SW480 (cell line): ENCODE results near the gene SLC9A2.
A peak's percentile ranks its signal among the peaks of the same experiment; 100 is the strongest.

ENCODE experiments used
- DNase-seq: peaks from one replicate; pipeline ENCODE4 v3.0.0-alpha.2; 2016; ENCODE audit warnings: low spot score

Gene SLC9A2

GRCh38 chr2:102620332-102620731, 979 bp downstream of the SLC9A2 start:
- peak; percentile 53 for DNase-seq

DNA sequence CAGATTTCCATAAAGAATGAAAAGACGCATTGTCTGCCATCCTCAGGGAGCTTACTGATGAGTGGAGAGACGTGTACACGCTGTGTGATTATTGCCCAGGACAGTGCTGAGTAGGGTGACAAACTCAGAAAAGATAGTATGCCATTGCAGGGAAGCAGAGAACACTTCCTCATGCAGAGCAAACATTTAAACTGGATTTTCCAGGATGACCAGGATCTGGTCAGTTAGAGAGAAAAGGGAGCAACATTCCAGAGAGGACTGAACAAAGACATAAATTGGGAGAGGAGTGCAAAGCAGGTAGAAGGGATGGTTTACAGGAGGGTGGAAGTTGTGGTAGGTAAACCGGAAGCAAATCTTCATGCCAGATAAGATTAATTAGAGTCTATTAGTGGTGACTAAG, 2.3 kb downstream of the SLC9A2 start:
- DNase-seq = no peak

DNA sequence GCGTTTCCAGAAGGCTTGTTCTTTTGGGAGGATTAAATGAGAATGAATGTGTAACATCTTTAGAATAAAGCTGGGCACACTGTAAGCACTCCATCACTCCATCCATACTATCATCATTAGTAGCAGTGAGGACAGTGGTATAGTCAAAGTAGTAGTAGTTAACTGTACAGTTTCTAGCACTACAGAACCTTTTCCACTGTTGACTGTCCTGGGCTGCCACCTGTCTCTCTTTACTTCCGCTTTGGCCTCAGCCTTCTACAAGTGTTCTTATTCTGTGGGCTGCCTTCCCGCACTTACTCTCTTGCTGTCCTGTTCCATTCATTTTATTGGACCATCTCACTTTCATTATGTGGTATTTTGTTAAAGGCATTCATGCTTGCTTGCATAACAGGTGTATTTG, 3.3 kb downstream of the SLC9A2 start:
- no peak for DNase-seq

- no peak for DNase-seq
These were observed 11.1 kb downstream of the SLC9A2 start for GRCh38 chr2:102630458-102630857.

DNA sequence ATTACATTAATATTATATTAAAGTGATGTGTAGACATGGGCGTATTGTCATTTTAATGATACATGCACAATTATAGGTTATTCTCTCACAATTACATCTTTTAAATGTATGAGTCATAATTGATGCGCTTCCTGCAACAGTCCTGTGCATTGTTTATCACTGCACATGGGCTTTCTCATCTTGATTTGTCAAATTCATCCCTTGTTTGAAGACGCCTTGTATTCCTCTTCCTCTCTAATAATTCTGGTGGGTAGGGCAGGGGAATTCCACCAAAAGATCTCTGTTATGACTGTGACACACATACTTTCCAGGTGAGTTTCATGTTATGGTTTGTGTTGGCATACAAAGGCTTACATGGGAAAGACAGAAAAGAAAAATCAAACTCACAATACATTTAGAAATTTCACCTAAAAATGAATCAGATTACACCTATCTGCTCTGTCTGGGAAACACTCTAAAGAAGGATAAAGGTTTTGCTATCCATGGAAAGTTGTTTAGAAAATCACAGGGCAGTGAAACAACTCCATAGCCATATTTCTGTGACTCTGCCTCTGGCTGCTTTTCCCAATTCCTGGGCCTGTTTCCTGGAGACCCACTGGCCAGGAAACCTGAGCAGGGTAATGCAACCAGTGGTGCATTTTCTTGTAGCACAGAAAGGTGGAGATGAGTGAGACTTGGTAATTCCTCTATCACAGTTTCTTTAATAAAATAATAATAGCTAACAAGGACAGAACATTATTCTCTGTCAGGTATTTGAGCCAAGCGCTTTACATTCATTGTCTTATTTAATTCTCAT, 13.2 kb downstream of the SLC9A2 start:
- DNase-seq = peak; percentile 37

- DNase-seq = no peak
These were observed 15.5 kb downstream of the SLC9A2 start for GRCh38 chr2:102634831-102635241.

- no peak for DNase-seq
These were observed 16.0 kb downstream of the SLC9A2 start for GRCh38 chr2:102635317-102635716.

GRCh38 chr2:102636283-102636907, 17.0 kb downstream of the SLC9A2 start:
- no peak for DNase-seq

DNA sequence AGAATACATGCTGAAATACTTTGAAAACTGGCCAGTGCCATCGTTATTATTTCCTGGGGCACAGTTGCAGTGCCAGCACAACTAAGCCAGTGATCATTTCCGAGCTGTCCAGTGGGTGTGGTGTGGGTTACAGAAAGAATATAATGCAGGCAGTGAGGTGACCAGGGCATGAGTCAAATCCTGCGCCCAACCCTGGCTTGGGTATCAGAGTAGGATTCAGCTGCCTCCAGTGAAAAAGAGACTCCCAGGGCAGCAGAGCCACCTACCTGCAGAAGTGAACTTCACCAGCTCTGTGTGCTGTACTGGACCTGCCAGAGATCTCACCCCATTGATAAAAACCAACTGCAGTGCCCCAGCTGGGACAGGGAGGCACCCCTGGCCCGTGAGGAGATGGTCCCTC, 18.0 kb downstream of the SLC9A2 start:
- DNase-seq = no peak

DNA sequence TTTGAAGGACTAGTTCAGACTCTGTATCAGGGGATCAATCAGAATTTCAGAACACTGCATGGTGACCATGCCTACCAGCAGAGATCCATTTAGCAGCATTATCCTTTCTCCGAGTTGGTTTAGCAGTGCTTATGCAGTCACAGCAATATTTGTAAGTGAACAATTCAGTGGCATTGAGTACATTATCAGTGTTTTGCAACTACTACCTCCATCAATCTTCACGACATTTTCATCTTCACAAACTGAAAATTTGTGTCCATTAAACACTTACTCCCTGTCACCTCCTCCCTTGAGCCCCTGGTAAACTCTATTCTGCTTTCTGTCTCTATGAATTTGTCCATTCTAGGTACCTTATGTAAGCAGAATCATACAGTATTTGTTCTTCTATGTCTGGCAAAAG, 20.1 kb downstream of the SLC9A2 start:
- no peak for DNase-seq

- no peak for DNase-seq
These were observed 32.8 kb downstream of the SLC9A2 start for GRCh38 chr2:102652126-102652525.

DNA sequence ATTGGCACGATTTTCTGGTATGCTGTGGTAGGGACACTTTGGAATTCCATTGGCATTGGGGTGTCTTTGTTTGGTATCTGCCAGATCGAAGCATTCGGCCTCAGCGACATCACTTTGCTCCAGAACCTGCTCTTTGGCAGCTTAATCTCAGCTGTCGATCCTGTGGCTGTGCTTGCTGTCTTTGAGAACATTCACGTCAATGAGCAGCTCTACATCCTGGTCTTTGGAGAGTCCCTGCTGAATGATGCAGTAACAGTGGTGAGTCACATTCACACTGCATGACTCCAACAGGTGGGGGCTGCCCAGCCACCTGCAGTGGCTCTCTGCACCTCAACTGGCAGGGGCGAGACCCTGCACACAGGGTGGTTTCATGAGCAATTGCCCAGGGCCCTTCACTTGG, 38.4 kb downstream of the SLC9A2 start:
- DNase-seq = no peak

- no peak for DNase-seq
These were observed 40.7 kb downstream of the SLC9A2 start for GRCh38 chr2:102660070-102660469.

- peak; percentile 20 for DNase-seq
These were observed 41.2 kb downstream of the SLC9A2 start for GRCh38 chr2:102660574-102660973.

- peak; percentile 71 for DNase-seq
These were observed 42.5 kb downstream of the SLC9A2 start for GRCh38 chr2:102661846-102662245.

DNA sequence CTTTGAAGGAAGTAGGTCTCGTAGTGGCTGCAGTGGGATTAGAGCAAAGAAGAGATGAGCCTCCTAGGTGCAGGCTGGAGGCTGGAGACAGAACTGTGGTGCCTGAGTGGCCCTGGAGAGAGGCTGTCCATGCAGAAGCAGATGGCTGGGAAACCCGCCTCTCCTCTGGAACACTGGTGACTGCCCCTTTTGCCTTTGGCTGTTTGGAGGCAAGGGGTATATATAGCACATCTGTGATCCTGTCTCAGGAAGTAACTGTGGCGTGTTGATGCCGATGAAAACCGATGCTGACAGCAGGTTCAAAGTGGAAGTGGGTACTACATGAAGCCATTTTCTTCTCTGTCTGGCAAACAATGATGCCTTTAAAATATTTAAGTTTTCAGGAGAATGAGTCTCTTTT, 43.5 kb downstream of the SLC9A2 start:
- DNase-seq = no peak

DNA sequence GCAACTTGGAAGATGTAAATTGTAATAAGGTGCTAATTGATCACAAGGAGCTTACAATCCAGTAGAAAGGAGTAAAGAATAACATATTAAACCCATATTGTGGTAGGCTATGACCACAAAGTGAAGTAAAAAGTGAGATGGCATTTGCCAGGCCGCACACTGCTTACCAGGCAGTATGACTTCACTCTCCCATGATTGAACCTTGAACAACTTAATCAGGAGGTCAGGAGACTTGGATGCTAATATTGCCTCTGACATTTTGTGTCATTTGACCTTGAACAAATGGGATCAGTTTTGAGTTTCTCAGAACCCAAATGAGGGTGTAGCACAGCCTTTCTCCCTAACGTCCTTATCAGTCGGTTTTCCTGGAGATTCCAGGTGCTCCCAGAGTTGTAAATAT, 44.0 kb downstream of the SLC9A2 start:
- no peak for DNase-seq

GRCh38 chr2:102664471-102664909, 45.1 kb downstream of the SLC9A2 start:
- DNase-seq = peak; percentile 97

- DNase-seq = no peak
These were observed 47.7 kb downstream of the SLC9A2 start for GRCh38 chr2:102667072-102667471.

DNA sequence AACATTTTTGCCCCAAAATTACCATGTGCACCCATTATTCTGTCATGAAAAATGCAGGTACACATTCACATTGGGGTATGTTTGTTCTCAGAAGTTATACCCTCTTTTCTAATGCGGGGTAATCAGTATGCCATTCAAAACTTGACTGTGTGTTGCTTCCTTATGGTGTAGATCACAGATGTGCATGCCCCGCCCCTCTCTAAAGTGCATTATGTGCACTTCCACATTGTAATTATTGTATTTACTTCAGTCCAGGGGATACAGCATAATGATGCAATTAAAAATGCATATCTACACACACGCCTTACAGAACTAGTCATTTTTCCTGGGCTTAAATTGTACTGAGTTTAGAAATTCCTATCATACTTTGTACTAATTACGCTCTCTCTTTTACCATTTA, 48.8 kb downstream of the SLC9A2 start:
- DNase-seq = no peak

DNA sequence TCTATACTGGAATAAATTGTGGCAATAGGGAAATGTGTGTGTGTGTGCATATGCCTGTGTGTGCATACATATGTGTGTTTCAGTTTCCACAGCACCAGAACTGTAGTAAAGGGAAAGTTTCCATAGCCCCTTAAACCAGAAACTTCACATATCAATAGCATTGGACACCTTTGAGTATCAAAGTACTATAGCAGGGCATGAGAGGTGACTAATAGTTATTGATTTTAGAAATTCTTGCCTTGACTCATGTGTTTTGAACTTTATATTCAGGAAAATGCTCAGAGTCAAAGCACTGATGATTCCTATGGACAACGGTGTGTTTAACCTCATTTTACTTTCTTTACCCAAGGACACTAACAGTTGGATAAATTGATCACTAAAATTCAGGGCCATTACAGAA, 50.0 kb downstream of the SLC9A2 start:
- no peak for DNase-seq

DNA sequence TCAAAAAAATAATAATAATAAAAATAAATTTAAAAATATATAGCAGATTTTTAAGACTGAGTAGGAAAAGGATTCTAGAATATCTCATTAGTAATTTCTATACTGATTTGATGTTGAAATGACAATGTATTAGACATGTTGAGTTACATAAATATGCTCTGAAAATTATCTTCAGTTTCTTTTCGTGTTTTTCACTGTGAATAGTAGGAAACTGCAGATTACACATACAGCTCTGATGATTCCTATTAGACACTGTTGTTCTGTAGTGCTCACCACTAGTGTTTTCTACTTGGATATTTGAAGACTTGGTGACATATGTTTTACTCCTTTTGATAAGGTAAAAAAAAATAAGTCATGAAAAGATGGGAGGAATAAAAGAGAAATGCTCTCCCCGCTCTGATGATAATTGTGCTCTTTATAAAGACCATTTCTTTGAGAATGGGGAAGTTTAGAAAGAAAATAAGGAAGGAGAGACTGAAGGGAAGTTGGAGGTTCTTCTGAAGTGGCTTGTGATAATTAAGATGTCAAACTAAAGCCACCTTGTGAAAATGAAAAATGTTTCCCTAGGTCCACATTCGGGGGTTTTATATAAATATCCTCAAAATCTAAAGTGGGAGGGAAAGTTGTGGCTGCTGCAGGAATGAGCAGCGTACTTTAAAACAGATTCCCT, 52.9 kb downstream of the SLC9A2 start:
- no peak for DNase-seq

- DNase-seq = no peak
These were observed 55.0 kb downstream of the SLC9A2 start for GRCh38 chr2:102674370-102674769.
